ENCODE data around the gene TMED4.

GRCh38 chr7:44561962-44562621 lies 19.9 kb downstream of the TMED4 start:
- TF ChIP-seq POLR2A (IDR thresholded peaks at IDR 0.05) (no peak), CTCF (IDR thresholded peaks at IDR 0.05) (no peak)
